GM18868 (cell line): ENCODE measurements around the gene MSL3B.

Experiments used
- ATAC-seq: cut with Tn5 transposase; IDR thresholded peaks from one replicate; pipeline ENCODE4 v1.9.1; 2021; ENCODE audit warnings: mild to moderate bottlenecking, moderate library complexity; ENCODE audit not compliant: unreplicated experiment

MSL3B gene

DNA sequence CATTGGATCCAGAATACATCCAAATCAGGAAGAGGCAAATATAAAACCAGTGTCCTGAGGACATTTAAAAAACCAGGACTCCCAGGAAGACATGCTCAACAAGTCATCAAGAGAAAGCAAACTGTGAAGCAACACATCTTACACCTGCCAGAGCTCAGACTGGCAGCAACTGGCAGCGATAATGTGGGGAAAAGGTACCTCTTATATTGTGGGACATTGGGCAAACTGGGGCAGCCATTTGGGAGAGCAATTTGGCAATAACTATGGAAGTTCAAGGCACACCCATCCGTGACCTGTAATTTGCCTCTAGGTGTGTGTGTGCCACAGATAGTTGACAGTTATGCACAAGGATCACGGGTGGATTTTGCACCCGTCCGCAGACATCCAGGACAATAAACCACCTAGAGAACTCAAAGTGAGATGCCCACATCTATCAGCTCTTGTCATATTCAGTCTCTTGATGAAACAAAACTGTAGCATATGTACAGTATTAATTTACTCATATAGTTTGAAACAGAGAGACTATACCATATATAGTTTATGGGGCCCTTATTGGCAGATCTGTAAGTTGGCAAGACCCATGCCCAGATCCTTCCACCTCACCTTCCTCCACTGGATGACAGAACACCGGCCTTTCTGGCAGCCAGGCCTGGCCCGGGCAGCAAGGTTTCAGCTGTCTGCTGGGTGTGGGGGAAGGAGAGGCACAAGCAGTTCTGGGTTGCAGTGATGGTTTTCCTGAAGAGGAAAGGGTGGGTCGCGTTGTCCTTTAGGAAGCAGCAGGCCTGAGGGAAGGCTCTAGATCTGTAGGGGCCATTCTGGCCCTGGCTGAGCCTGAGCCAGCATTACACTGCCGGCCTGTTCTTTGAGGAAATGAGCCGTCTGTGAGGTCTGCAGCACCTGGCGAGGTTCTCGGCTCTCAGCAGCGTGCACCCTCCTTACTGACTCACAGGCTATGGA is 32.7 kb downstream of the MSL3B start:
- no peak for ATAC-seq

- ATAC-seq, result no peak
Observed at GRCh38 chr2:233833345-233833744, 34.8 kb downstream of the MSL3B start.

DNA sequence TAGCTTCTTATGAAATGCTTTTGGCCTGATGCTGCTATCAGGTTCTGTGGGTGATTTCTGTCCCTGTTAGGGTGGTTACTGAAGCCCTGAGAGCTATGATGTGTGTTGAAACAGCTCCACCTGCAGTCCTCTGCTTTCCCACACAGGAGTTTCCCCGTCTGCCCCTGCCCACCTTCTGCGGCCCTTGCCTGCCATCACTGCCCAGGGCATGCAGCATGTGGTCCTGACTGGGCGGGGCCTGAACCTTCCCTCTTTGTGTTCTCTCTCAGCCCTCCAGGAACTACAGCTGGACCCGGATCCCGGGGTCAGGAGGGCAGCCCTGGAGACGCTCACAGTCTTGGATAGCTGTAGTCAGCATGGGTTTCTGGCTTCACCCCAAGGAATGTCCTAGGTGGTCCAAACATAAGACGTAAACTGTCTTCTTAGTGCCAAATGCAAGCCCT is 35.3 kb downstream of the MSL3B start:
- no peak for ATAC-seq

DNA sequence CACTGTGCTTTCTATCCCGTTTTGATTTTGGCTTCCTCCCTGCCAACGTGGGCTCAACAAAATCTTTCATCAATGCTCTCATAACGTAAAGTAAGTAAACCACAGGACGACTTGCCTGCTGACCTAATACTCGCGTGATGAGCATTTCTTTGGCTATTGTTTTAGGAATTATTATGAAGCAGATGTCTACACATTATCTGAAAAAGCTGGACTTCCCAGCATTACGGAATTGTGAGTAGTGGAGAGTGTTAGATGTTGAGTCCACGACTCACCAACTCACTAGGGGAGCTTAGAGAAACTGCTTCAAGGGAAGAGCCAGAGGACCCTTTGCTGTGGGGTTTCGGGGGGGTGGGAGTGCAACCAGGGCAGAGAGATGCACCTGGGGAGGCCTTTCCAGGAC is 35.8 kb downstream of the MSL3B start:
- ATAC-seq, result no peak

DNA sequence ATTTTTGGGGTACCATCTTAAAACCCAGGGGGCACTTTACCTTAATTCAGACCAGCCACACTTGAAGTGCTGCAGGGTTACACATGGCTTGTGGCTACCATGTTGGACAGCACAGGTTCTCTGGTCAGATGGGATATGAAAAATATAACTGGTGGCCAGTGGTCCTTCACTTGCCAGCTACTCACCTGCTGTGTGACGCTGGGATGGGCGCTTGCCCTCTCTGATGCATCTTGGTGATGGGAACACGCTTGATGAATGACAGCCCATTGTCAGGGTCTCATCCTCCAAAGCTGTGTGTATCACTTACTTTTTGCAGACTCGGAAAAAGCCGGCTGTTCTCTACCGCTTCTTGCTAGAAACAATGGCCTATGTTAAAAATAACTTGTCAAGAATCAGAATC is 36.3 kb downstream of the MSL3B start:
- ATAC-seq, result no peak

GRCh38 chr2:233831011-233831721 is 37.0 kb downstream of the MSL3B start:
- ATAC-seq, result no peak

GRCh38 chr2:233830111-233830802 is 37.9 kb downstream of the MSL3B start:
- no peak for ATAC-seq

DNA sequence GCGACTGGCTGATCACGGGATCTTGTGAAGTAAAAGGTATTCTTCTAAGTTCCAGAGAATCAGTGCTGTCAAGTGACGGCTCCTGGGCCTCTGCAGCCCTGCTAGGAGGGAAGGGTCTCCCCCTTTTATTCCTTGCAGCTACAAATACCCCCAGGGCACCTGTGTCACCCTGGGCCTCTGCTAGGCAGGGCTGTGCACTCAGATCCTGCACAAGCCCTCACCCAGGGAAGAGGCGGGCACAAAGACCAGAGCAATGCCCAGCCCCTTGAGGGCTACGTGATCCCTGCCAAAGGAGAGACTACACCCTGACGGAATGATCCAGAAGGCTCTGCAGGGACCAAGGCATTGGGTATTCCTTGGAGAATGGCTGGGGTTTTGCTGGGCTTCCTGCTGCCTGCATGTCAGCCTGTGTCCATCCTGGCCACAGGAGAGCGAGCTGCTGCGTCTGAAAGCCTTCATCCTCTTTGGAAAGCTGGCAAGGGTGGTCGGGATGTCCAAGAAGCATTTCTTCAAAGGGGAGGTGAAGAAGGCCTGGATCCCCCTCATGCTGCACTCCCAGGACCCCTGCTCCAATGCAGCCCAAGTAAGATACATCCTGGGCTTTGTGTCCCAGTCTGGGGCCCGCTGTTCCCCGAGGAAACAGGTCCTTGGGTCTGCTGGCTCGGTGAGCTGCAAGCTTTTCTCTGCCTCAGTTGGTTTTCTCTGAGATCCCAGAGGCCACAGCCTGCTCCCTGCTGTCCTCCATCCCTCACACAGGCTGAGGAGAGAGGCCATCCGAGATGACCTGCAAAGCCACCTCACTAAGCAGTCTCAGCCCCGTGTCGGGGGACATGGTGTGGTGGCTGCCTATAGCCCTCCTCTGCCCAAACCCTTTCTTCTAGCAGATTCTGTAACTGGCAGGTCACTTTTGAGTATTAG is 38.7 kb downstream of the MSL3B start:
- no peak for ATAC-seq

GRCh38 chr2:233828546-233829192 is 39.5 kb downstream of the MSL3B start:
- no peak for ATAC-seq

DNA sequence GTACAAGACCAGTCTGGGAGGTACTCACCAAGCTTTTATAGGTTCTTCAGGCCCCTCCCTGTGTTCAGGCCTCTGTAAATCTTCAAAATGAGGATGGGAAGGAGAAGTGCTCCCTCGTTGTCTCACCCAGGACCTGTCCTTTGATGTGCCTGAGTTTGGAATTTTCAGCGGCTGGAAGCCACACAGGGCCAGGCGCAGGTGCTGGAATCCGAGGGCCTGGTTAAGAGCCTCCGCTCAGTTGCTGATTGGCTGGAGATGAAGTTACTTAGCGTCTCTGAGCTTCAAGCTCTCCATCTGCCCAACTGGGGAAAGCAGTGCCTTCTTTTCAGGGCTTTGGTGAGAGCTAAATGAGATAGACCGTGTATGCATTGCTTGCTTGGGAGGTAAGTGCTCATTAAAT is 43.8 kb downstream of the MSL3B start:
- ATAC-seq, result no peak

DNA sequence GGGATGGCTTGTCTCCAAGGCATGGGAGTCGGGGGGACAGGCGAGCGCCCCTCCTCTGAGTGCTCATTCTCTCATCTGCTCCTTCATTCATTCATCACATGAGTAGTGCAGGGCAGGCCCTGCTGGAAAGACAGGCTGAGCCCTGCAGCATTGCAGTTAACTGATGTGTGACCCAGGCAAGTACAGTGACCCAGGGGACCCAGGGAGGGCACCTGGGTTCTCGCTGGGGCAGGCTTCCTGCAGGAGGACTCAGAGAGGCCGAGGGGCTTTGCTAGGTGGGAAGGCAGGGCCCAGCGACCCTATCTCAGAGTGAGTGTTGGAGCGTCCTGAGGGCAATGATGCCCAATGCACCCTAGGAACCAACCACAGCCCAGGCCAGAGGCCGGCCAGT is 44.5 kb downstream of the MSL3B start:
- no peak for ATAC-seq

DNA sequence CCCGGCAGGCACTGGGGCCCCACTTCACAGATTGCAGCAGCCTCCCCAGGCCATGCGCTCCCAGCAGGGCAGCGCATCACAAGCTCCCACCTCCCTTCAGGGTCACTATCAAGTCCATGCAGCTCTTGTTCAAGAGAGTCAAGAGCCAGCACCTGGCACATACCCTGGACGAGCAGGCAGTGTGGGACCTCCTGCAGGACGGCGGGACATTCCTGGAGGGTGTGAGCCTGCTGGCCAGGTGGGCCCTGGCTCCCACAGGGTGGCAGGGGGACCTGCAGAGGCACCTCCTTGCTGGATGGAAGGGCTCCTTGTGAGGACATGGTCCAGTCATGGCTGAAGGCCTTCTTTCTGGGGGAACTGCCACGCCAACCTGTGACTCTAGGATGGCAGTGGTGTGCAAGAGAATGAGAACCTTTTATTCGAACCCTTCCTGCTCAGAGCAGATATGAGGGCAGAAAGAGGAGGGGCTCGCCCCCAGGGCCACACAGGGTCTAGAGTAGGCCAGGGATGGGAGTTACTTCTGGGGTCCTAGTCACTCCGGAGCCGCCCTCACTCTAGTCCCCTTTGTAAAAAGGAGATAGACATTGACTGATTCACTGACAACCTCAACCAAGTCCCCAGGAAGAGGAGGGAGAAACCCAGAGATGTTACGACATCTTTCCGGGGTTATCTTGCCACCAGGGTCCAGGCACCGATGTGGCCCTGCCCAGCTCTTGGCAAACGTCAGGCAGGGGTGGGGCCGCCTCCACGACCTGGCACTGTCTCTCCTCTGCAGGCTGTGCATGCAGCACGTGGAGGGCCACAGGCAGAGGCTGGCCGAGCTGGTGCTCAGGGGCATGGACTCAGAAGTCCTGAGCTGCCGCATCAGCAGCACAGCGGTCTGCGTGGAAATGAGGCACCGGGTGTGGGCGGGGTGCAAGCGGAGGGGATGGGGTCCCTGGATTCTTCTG is 45.1 kb downstream of the MSL3B start:
- ATAC-seq, result no peak

DNA sequence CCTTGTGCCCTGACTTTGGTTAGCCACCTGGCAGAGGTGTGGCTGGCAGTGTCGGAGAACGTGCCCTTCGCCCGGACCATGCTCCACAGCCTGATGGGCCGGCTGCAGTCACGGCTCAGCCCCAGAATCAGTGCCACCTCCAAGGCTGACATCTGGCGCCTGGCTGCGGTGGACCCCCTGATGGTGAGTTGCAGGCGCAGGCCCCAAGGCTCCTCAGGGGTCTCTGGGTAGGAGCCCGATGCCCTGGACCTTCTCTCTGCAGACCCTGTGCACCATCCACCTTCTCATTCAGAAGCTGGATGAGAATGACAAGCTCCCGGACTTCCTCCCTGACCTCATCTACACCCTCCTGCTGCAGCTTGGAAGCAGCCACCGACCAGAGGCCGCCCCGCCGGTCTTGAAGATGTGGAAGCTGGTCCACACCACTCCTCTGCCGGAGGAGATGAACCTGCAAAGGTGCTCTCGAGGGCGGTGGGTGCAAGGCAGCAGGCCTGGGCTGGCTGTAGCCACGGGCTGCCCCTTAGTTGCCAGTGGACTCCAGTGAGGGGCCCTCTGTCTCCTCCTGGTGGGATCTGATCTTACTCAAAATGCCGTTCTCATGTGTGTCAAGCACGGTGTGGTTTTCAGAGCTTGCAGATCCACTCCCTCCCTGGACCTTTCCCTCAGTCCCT is 46.0 kb downstream of the MSL3B start:
- ATAC-seq, result no peak

GRCh38 chr2:233821709-233822100 is 46.5 kb downstream of the MSL3B start:
- no peak for ATAC-seq

- ATAC-seq, result no peak
Observed at GRCh38 chr2:233821196-233821595, 47.0 kb downstream of the MSL3B start.

DNA sequence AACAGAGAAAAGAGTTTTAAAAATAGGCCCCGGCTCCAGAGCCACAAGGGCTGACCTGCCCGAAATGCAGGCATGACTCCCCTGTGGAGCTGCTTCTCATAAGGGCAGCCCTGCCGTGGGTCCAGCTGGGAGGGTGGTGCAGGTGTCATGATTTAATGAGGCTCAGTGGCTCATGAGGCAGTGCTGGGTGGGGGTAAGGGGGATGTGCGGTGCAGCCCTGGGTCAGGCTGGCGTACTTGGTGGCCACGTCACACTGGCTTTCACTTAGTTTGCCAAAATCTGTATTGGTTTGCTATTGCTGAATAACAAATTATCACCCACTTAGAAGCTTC is 47.4 kb downstream of the MSL3B start:
- no peak for ATAC-seq

- no peak for ATAC-seq
Observed at GRCh38 chr2:233819884-233820773, 48.1 kb downstream of the MSL3B start.
